Measurements from ENCODE around the gene CECR2.

- TF ChIP-seq EP300 (IDR thresholded peaks at IDR 0.05; ENCODE audit: borderline replicate concordance in 1 of 2, control insufficient read depth in 1 of 2, low read depth in 2 of 2, low read length in 2 of 2) (no peak), RAD21 (IDR thresholded peaks at IDR 0.05; ENCODE audit: insufficient read depth, low read depth, low read length) (no peak), RCOR1 (conservative IDR thresholded peaks at IDR 0.05; ENCODE audit: low read depth, low read length) (no peak), TAF1 (IDR thresholded peaks at IDR 0.05; ENCODE audit: borderline replicate concordance, low read depth, low read length) (no peak), ZNF274 (IDR thresholded peaks at IDR 0.05; ENCODE audit: insufficient read depth, insufficient read length) (no peak)
- TF ChIP-seq, protein P1, sequence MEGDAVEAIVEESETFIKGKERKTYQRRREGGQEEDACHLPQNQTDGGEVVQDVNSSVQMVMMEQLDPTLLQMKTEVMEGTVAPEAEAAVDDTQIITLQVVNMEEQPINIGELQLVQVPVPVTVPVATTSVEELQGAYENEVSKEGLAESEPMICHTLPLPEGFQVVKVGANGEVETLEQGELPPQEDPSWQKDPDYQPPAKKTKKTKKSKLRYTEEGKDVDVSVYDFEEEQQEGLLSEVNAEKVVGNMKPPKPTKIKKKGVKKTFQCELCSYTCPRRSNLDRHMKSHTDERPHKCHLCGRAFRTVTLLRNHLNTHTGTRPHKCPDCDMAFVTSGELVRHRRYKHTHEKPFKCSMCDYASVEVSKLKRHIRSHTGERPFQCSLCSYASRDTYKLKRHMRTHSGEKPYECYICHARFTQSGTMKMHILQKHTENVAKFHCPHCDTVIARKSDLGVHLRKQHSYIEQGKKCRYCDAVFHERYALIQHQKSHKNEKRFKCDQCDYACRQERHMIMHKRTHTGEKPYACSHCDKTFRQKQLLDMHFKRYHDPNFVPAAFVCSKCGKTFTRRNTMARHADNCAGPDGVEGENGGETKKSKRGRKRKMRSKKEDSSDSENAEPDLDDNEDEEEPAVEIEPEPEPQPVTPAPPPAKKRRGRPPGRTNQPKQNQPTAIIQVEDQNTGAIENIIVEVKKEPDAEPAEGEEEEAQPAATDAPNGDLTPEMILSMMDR (IDR thresholded peaks at IDR 0.05 in 2 of 3, conservative IDR thresholded peaks at IDR 0.05 in 1 of 3; ENCODE audit: control insufficient read depth in 2 of 3, extremely low read depth in 1 of 3, insufficient read depth in 1 of 3, low read depth in 3 of 3, low read length in 3 of 3), result no peak
Observed at GRCh38 chr22:17514084-17514483, 144.8 kb downstream of the CECR2 start.
